ENCODE measurements around the gene ESX1.
A peak's percentile ranks its signal among the peaks of the same experiment; 100 is the strongest.
"Not testable (repeated sequence)": the region's sequence is repeated elsewhere in the genome, so short reads cannot be mapped to it uniquely, and the experiment has no call there.

The ESX1 gene

DNA sequence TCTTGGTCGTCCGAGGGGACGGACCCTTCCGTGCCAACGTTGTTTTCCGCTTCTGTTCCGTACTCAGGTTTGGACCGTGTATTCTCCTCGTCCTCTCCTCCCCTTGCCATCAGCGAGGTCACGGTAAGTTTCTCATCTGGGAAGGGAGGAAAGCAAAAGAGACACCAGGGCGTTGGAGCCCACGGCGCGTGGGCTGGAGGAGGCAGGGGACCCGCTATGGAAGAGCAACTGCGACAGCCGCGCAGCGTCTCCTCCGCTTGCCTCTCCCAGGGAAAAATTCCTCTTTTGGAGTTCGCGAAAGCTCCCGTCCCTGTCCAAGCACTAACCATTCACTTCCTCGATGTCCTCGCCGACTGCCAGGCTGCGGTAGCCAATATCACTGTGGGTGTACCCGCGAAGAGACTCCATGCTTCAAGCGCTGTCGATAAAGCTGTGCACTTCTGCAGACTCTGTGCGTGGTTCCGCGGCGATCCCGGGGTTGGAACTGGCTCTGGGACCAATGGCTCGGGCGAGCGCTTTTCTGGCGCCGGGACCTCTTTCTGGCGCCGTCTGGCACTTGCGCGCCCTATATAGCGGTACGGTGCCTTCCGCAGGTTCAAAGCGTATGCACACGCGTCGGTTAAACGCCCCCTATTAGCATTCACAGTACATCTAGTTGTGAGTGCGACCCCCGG lies at the start of gene ESX1:
Gene ESX1 (minus strand): TSS at position 492 of the 674 bp plus-strand sequence. CDS start 84 bp downstream, at position 408.
- DNase-seq, result no peak

DNA sequence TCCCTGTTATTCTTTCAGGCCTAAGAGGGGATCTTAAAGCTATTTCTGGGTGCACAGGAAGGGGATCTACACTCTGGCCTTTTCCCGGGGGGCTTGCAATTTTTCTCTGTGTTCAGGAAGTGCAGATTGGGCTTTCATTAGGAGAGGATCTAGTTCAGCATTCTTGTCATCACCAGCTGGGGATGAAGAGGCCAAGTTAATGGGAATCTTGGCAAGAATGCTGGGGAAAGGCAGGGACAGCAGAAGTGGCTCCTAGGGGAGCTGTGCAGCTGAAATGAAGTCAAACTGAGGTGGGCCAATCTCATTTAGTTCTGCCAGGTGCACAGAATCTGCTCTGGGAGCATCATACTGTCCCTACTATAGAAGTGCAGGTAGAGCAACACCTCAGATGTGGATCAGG lies 40.9 kb upstream of the ESX1 start:
- DNase-seq, result no peak

DNA sequence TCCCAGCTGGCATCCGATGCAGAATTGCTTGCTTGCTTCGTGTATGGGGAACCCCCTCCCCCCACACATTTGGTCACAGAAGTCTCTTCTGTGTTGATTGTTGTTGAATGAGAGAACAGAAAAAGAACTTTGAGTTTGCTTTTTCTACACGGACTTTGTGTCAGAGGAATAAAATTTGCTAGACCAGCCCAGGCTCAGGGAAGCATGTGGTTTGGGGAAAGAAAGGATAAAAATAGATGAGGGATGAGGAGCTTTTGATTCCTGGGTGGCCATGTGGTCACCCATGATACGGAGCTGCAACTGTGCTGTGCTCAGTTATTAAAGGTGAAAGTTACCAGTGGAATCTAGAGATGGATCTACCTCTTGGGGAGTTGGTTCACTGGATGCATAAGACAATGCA lies 34.2 kb upstream of the ESX1 start:
- no peak for DNase-seq

DNA sequence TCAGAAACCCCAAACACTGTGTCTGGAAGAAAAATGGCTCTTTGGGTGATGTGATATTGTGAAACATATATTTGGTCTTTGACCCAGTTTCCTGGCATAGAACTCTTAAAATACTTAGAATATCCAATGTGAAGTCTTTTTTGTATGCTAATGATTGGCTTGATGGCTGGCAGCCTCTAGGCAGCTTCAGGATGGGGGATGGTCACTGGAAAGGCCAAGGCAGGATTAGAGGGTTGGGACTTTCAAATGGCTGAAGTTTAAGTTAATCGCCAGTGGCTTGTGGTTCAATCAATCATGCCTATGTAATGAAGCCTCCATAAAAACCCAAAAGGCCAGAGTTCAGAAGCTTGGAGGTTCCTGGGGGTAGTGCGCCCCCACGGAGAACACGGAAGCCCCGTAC lies 33.5 kb upstream of the ESX1 start:
- DNase-seq, result no peak

DNA sequence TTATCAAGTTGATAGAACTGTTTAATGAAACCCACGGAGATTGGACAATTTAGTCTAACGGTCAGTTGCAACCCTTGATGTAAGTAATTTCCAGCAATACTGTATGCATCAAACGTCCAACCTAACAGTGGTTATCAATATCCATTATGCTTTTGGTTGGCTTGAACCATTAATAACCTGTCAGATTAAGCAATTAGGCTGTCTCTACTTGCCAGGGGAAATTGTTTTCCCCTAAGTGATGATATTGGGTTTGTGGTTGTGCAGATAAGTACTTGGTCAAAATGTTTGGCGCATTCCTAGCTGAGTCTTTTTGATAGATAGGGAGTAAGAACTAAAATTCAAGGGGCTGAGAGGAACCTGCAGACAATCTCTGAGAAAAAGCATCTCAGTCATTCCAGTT lies 30.5 kb upstream of the ESX1 start:
- DNase-seq, result no peak

DNA sequence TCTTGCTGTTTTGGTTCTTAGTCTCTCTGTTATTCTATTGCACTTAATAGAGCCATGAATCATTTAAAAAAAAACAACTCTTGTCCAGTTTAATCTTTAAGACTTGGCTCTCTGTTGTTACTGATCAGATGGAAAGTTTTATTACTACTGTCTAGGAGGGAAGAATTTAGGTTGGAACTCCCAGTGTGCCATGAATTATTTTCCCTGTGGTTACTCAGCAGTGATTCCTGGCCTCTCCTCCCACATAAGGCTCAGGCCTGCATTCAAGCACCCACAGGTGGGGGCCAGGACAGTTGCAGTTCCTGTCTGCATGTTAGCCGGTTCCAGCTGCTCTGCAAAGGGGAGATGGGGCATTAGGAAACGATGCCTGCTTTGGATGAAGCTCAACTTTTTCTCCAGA lies 29.8 kb upstream of the ESX1 start:
- peak; percentile 3 for DNase-seq

DNA sequence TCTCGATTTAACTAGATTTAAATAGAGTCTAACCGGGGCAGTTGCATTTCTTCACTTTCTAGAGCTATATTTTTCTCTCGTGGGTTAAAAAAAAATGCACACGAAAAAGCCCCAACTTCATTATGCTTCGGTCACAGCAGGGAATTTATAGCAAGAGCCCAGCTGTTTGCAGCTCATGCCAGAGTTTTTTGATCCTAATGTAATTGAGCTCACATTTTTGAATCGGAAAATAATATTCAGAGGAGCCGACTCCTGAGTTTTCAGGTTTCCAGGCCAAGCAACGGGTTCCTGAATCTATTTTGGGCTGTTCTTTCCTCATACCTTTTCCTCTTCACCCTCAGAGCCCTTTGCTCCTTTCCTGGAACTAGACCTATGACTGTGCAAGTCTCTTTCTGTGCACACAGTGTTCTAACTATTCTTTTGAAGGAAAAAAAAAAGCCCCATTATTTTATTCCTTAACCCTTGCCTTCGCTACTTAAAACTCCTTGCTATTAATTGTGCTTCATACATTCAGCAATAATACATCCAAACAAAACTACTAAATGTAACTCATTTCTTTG lies 27.5 kb upstream of the ESX1 start:
- DNase-seq, result no peak

DNA sequence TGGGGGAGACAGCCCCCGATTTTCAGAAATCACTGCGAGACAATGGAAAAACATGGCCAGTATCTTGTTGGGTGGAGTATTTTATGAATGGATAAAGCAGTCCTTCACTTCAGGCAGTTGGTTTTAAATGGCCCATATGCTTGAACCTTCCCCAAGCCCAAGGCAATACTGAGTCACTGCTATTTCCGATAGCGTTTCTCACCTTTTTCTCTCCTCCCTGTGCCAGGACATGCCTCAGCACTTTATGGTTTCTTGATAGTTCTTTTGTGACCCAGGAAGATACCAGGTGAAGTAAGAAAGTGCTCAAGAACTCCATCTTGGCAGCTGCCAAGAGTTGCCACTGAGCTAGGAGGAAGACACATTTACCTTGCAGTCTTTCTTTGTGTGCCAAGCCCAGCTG lies 26.8 kb upstream of the ESX1 start:
- DNase-seq, result no peak

DNA sequence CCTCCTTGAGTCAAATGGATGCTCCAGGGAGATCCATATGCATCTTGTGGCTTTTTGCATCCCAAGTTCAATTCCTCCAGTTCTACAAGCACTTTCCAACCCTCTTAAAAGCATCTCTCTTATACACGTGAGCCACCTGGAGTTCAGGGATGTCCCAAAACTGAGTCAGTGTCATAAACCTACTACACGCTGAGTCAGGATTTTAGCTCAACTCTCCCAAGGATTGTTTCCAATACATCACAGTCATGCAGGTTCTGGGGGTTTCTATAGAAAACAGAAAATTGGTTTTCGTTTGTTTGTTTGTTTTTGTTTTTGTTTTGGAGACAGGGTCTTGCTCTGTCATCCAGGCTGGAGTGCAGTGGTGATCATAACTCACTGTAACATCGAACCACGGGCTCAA lies 25.9 kb upstream of the ESX1 start:
- no peak for DNase-seq

DNA sequence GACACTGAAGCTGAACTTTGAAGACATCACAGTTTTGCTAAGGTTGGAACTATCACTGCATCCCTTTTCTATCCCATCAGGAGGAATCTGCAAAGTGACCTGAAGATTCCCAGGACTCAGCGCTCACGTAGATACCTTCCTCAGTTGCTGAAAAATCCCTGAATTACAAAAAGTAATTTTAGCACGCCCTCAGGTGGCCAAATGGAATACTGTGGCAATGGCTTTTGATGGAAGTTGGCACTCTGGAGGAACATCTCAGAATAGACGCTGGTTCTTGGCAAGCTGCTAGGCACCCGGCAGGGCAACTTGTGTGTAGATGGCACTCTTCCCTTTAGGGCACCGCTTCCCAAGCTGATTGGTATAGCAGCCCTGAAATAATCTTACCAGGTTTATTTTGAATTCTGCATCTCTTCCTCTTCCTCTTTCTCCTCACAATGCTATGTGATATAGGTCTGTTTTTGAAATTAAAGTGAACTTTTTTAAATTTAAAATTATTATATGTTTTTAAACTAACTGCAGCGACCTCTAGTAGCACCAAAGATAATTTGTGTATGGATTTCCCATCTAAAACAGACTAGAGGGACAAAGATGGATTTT lies 16.3 kb upstream of the ESX1 start:
- peak; percentile 18 for DNase-seq

DNA sequence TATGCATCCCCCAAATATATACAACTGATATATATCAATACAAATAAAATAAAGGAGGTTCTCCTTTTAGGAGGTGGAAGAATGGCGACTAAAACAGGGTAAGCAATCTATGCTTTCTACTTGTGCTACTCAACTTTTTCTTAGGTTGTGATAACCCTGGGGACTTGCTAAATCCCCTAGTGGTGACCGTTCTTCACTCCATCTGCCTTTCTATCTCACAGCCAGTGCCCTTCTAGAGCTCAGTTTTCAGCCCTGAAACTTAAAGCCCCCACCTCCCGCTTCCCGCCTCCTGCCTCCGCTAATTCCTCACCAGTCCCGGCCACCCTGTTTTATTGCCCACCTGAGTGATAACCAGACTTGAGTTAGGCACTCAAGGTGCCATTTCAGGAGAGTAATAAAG lies 15.5 kb upstream of the ESX1 start:
- no peak for DNase-seq

DNA sequence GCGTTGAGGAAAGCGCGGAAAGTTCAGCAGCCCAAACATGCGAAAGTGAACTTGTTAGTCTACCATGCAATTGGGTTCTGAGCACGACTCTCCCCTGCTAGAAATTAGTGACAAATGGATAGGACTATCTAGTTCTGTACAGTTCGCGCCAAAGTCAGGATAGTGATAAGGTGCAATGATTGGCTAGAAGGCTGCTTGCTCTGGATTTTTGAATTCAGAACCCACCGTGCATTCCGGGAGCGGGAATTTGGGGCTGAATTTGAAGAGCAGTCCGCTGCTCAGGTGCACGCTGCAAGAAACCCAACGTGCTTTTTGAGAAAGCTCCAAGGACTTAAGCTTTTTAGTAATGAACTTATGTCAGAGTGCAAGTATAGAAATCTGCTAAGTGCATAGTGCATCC lies 732 bp upstream of the ESX1 start:
- no peak for DNase-seq

DNA sequence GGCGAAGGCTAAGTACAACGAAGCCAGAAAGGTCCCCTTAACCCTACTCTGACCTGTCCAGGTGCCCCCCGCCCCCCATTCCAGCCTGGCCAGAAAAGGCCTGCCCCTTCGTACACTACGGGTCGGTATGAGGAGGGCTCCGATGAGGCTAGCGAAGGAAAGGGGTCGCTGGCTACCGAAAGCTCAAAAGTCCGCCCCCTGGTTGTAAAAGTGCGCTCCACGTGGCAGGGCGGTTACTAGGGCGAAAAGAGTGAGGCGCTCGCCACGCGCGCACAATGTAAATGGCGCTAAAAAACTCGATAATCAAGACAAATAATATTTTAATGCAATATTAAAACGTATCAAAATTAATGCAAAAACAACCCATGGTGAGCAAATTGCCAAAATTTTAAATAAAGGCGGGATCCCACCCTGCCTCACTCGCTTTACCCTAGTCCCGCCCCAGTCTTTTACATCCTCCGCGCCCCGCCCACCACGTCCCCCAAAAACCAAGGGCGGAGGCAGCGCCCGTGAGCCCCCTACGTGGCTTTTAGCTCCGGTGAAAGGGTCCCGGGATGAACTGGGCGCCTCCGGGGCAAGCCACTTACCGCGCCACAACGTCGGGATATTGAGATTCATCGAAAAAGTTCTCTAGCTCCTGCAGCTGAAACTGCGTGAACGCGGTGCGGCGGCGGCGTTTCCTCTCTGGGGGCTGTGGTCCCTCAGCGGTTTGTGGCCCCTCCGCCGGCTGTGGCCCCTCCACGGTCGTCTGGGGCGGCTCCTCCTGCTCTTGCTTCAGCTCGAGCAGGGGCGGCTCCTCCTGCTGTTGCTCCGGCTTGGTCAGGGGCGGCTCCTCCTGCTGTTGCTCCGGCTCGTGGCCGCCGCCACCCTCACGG lies 929 bp downstream of the ESX1 start:
- no peak for DNase-seq

DNA sequence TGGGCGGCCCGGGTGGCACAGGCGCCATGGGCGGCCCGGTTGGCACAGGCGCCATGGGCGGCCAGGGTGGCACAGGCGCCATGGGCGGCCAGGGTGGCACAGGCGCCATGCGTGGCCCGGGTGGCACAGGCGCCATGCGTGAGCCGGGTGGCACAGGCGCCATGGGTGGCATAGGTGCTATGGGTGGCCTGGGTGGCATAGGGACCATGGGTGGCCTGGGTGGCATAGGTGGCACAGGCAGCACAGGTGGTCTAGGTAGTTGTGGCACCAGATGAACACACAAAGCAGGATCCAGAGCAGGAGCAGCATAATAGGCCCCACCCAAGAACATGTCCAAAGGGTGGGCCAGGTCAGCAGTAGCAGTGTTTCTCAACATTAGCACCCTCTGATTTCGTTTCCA lies 4.3 kb downstream of the ESX1 start:
- no peak for DNase-seq

DNA sequence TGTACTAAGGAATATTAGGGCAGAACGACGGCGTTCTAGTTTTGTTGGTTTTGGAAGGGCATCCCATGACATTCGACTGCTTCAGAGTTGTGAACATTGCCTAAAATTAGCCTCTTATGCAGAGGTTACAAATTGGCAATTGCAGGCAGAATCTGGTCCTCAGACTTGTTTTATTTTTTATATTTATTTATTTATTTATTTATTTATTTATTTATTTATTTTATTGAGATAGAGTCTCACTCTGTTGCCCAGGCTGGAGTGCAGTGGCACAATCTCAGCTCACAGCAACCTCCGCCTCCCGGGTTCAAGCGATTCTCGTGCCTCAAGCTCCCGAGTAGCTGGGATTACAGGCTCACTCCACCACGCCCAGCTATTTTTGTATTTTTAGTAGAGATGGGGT lies 24.7 kb downstream of the ESX1 start:
- not testable (repeated sequence) for DNase-seq

DNA sequence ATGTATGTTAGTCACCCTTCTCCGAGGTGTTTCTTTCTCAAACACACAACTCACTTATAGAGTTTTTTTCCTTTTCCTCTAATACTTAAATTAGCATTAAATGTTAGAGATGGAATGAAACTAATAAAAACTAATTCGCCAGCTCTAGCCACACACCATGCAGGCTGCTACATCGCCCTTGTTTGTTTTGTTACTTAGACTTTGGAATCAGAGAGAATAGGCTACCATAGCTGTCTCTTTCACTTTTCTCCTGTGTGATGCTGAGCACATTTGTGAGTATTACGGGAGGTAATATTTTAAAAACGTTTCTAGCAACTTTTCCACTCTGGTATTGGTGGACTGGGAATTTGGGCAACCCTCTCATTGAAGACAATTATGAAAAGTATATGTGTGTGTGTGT lies 43.5 kb downstream of the ESX1 start:
- DNase-seq, result no peak

DNA sequence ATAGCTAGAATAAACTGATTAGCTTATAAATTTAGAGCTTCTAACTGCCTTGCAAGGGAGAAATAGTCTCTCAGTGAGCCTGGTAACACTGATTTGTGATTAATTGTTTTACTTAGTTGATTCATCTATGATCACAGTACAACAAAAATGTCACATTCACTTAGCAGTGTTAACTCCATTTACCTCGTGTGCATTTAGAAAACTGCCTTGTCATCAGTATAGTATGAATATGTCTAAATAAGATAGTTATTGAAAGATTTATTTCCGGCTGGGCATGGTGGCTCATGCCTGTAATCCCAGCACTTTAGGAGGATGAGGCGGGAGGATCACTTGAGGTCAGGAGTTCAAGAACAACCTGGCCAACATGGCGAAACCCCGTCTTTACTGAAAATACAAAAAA lies 49.2 kb downstream of the ESX1 start:
- DNase-seq, result no peak

Data from fibroblast of skin of right quadriceps (primary cell).